GM18526 (cell line): ENCODE data around the gene RGMA.

Experiments used
- POLR2A ChIP-seq: IDR thresholded peaks from 3 replicates; pipeline ENCODE4 v1.6.1; 2011; ENCODE audit not compliant: insufficient read length; ENCODE audit errors: extremely low read depth

Gene RGMA

DNA sequence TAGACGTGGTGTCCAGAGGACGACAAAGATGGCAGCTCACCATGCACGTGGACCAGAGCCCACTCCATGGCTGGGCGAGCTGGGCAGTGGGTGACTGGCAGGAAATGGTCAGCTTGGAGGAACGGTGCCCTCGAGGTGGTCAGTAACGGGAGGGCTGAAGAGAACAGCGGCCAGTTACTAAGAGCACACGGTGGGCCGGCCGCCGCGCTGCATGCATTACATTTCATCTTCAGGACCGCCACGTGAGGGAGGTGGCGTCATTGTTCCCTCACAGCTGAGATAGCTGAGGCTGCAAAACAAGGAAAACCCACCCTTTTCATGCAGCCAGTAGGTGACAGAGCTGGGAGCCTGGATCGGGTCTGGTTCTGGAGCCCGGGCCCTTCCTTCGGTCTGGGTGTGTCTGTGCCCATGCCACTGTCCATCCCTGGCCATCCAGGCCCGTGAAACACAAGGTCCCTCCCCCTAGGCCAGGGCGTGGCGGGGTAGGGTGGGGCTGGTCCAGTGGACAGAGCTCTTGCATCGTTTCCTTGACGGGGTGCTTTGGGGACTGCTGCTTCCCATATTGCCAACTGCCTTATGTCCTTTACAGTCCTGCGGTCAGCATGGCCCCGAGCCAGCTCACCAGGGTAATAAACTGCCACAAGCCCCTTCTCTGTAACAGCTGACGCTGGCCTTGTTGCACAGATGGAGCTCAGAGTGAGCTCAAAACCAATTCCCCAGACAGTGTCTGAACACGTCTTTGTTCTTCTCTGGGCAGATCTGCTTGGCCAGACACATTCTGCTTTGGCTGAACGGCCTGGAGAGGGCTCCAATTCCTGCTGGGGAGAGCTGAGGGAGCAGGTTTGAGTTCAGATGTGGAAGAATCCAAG, 51.8 kb downstream of the RGMA start:
- no peak for TF ChIP-seq POLR2A

DNA sequence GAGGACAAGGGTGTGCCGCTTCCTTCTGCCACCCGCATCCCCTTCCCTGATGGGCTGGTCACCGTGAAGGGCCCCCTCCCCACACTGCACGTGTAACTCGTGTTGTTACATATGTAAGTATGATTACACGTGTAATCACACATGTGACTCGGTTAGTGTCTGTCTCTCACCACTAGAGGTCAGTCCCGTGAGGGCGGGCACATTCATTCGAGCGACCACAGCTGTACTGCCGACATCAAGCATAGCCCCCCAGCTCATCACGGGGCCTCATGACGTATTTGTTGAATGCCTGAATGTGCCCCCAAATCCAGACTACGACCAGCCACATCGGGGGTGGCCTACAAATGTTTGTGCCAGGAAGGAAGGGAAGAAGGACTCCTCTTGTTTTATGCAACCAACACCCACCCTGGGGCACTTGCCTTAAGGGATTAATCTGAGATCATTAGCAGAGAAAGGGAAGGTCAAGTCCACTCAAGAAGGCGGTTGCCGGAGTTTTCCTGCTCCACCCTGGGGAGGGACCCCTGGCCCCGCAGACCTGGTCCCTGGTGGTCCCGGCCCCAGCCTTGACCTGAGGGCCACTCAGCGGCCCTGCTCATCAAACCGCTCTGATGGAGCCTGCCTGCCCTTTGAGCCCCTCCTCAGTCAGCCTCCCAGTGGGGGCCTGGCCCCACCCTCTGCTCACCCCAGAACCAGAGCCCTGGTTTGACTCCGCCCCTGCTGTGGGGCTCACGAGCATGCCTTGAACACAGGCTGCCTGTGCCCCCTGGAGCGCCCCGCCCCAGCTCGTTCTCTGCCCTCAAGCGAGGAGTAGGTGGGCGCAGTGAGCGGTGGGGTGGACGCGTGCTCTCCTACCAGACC, 52.8 kb downstream of the RGMA start:
- TF ChIP-seq POLR2A, result no peak

- TF ChIP-seq POLR2A, result no peak
Measured at GRCh38 chr15:93035092-93035915, 53.7 kb downstream of the RGMA start.

- TF ChIP-seq POLR2A, result no peak
Measured at GRCh38 chr15:93034512-93034911, 54.5 kb downstream of the RGMA start.

DNA sequence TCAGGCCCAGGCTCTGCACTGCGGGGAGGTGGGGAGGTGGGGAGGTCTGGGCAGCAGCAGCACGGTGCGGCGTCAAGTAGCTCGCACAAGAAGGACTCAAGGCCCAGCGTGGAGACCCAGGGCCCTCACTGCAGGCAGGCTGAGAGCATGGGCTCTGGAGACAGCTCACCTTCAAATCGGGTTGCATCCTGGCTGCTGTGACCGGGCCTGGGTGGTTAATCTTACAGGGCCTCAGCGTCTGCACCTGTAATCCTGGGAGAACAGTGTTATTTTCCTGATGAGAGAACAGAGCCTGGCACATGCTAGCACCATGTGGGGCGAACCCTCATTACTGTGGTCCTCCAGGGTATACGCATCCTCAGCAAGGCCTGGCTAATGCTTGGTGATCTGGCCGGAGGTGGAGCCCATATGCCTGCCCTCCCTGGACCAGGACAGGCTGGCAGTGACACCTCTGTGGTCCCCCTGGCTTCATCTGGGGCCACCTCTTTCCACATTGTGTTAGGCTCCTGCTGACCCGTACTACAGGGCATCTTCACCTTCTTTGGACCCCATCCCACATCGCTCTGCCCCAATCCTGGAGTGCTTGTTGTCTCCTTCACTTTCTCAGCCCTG, 55.5 kb downstream of the RGMA start:
- TF ChIP-seq POLR2A, result no peak

DNA sequence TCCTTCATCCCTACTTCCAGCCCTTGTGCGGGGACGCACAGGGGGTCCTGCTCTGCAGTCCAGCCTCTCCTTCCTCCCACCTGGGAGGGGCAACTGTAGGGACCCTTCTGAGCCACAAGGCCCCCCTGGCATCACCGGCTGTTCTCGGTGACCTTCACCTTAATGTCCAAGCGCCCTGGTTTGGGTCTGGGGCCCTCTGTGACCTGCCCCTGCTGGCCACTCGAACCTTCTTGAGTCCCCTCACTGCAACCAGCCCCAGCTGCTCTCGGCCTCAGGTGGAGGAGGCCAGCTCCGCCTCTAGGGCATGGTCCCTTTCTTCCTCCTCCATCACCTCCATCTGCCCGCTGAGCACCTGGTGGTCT, 57.9 kb downstream of the RGMA start:
- TF ChIP-seq POLR2A, result no peak

DNA sequence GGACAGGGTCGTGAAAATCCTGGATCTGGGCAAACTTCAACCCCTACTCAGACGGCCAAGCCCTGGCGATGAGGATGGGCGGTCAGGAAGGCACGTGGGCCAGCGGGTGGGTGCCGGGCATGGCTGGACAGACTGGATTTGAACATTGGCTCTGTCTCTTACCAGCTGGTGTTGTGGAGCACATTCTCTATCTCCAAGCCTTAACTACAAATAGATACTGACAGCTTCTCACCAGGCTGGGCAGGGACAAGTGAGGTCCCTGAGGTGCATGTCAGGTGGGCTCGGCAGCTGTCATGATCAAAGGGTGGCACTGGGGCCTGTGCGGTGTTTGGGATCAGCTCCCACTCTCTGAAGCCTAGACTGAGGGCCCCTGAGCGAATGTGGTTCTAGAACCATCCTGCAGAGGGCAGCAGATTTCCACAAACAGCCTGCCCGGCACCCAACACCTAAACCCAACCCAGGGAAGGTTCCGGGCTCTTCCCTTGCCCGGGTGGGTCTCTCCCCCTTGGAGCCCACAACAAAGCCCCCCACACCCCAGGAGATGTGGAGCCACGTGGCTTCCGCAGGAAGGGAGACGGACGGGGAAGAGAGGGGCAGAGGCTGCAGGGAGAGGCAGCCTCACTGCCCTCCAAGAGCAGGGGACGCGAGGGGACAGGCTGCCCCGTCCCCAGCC, 58.4 kb downstream of the RGMA start:
- no peak for TF ChIP-seq POLR2A

GRCh38 chr15:93029836-93030429, 59.1 kb downstream of the RGMA start:
- TF ChIP-seq POLR2A, result no peak

- TF ChIP-seq POLR2A, result no peak
Measured at GRCh38 chr15:93029214-93029835, 59.7 kb downstream of the RGMA start.

- TF ChIP-seq POLR2A, result no peak
Measured at GRCh38 chr15:93028632-93029213, 60.3 kb downstream of the RGMA start.

- no peak for TF ChIP-seq POLR2A
Measured at GRCh38 chr15:93028111-93028631, 60.8 kb downstream of the RGMA start.

GRCh38 chr15:93027413-93027812, 61.6 kb downstream of the RGMA start:
- TF ChIP-seq POLR2A, result peak; percentile 11

DNA sequence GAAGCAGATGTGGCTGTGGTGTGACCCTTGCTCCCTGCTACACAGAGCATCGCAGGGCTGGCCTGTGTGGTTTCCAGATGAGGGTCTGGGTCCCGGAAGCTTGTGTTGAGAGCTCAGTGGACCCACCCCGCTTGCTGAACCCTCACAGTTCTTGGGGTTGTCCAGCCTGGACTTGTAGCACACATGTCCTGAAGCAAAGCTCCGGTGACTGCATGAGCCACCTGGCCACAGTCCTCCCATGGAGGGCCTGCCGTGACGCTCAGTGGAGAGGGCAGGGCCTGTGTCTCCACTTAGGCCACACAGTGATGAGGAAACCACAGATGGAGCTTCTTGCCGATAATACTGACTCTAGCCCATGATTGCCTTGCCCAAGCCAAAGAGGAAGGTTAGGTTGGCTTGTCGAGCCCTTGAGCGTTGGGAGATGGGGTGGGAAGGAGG, 62.6 kb downstream of the RGMA start:
- no peak for TF ChIP-seq POLR2A

GRCh38 chr15:93025625-93025982, 63.4 kb downstream of the RGMA start:
- TF ChIP-seq POLR2A, result no peak
